ENCODE results near the gene MYH7B.

GRCh38 chr20:34928411-34928810, 27.3 kb upstream of the MYH7B start:
- no peak for TF ChIP-seq SPI1 (IDR thresholded peaks at IDR 0.05; ENCODE audit: low read depth, low read length)
- no peak for TF ChIP-seq POLR2A (IDR thresholded peaks at IDR 0.05; ENCODE audit: low read depth, low read length)
